Neural cell (in vitro differentiated cells): ENCODE results near the gene CBFA2T2. TPM values are rescaled to one million over a fixed set of nuclear protein-coding genes. Genes with fewer than 3 reads are reported as not detected.

Experiments
- H2AFZ ChIP-seq: fragments of 200-600, 300-800 bp; sonication (generic), shearing (Covaris generic); 2 replicates; pipeline ENCODE4 v1.6.0; 2014; ENCODE audit warnings: low read depth, mild to moderate bottlenecking, antibody characterized with exemption, low read length, moderate library complexity
- H3F3A ChIP-seq: fragments of 200-600 bp; shearing (Covaris generic); 2 replicates; pipeline ENCODE4 v1.6.1; 2016; ENCODE audit warnings: mild to moderate bottlenecking, moderate library complexity, mixed read lengths, antibody characterized with exemption, low read length; ENCODE audit not compliant: insufficient read depth, poor library complexity, severe bottlenecking
- H3K27ac ChIP-seq: fragments of 200-600, 300-800 bp; sonication (generic), shearing (Covaris generic); 2 replicates; pipeline ENCODE4 v1.5.1; 2014; ENCODE audit warnings: mild to moderate bottlenecking, low read length, moderate library complexity
- H3K27me3 ChIP-seq: fragments of 300-800, 200-600 bp; sonication (generic), shearing (Covaris generic); 2 replicates; pipeline ENCODE4 v1.6.0; 2014; ENCODE audit warnings: mild to moderate bottlenecking, low read depth, low read length, moderate library complexity; ENCODE audit not compliant: insufficient read depth
- H3K36me3 ChIP-seq: fragments of 300-800, 200-600 bp; sonication (generic), shearing (Covaris generic); 2 replicates; pipeline ENCODE4 v1.5.1; 2014; ENCODE audit warnings: mild to moderate bottlenecking, antibody characterized with exemption, low read length, moderate library complexity; ENCODE audit not compliant: insufficient read depth
- H3K4me2 ChIP-seq: fragments of 300-800, 200-600 bp; sonication (generic), shearing (Covaris generic); 2 replicates; pipeline ENCODE4 v1.6.0; 2014; ENCODE audit warnings: mild to moderate bottlenecking, low read length
- H3K4me3 ChIP-seq: fragments of 300-800, 200-600 bp; sonication (generic), shearing (Covaris generic); 2 replicates; pipeline ENCODE4 v1.5.1; 2014; ENCODE audit warnings: mild to moderate bottlenecking, low read length, moderate library complexity
- H3K79me2 ChIP-seq: fragments of 200-600 bp; shearing (Covaris generic); replicated peaks from 2 replicates; pipeline ENCODE4 v1.6.0; 2014; ENCODE audit warnings: mild to moderate bottlenecking, low read length, moderate library complexity; ENCODE audit not compliant: insufficient read depth
- H3K9ac ChIP-seq: fragments of 300-800, 200-600 bp; sonication (generic), shearing (Covaris generic); 2 replicates; pipeline ENCODE4 v1.6.1; 2016; ENCODE audit warnings: mild to moderate bottlenecking, low read length, mixed read lengths
- H3K9me2 ChIP-seq: fragments of 200-600 bp; shearing (Covaris generic); 2 replicates; pipeline ENCODE4 v1.6.1; 2016; ENCODE audit warnings: mild to moderate bottlenecking, low read length, mixed read lengths; ENCODE audit not compliant: insufficient read depth
- H3K9me3 ChIP-seq: fragments of 200-600, 300-800 bp; sonication (generic), shearing (Covaris generic); 2 replicates; pipeline ENCODE4 v1.6.1; 2016; ENCODE audit warnings: mild to moderate bottlenecking, mixed run types, low read length, moderate library complexity, mixed read lengths
- H4K20me1 ChIP-seq: fragments of 200-600 bp; shearing (Covaris generic); 2 replicates; pipeline ENCODE4 v1.6.1; 2016; ENCODE audit warnings: mild to moderate bottlenecking, mixed run types; ENCODE audit not compliant: insufficient read depth
- CTCF ChIP-seq: fragments of 450-650 bp; IDR thresholded peaks from 2 replicates; pipeline ENCODE4 v1.5.1; 2014; ENCODE audit warnings: antibody characterized with exemption, mild to moderate bottlenecking, moderate library complexity; ENCODE audit not compliant: poor library complexity, severe bottlenecking
- EP300 ChIP-seq: fragments of 450-650 bp; conservative IDR thresholded peaks from 2 replicates; pipeline ENCODE4 v1.6.1; 2014; ENCODE audit warnings: antibody characterized with exemption, mild to moderate bottlenecking, moderate library complexity; ENCODE audit not compliant: poor library complexity, severe bottlenecking
- EZH2 ChIP-seq: fragments of 200-600, 300-800 bp; shearing (Covaris generic), sonication (generic); IDR thresholded peaks from 2 replicates; pipeline ENCODE4 v1.6.1; 2014; ENCODE audit warnings: antibody characterized with exemption, low read length, borderline replicate concordance, mild to moderate bottlenecking; ENCODE audit not compliant: insufficient read depth, poor library complexity, severe bottlenecking
- MXI1 ChIP-seq: fragments of 450-650 bp; conservative IDR thresholded peaks from 2 replicates; pipeline ENCODE4 v1.6.1; 2014; ENCODE audit warnings: antibody characterized with exemption, mild to moderate bottlenecking; ENCODE audit not compliant: poor library complexity, severe bottlenecking
- POLR2AphosphoS5 ChIP-seq: IDR thresholded peaks from 2 replicates; pipeline ENCODE4 v1.6.1; 2012
- RAD21 ChIP-seq: fragments of 450-650 bp; conservative IDR thresholded peaks from 2 replicates; pipeline ENCODE4 v1.6.1; 2014; ENCODE audit warnings: antibody characterized with exemption, mild to moderate bottlenecking, moderate library complexity
- SMC3 ChIP-seq: fragments of 450-650 bp; conservative IDR thresholded peaks from 2 replicates; pipeline ENCODE4 v1.6.1; 2014; ENCODE audit warnings: antibody characterized with exemption, mild to moderate bottlenecking, moderate library complexity; ENCODE audit not compliant: poor library complexity
- polyA plus RNA-seq: library from polyadenylated mRNA; depleted of rRNA; stranded (reverse); fragments of >200 nt; gene quantifications from 2 replicates; pipeline ENCODE4 v1.2.3, GENCODE V29; 2014

The CBFA2T2 gene
- polyA plus RNA-seq, 1 donor from 2014 or later, result 15.9 TPM

- Histone ChIP-seq H3K27ac (no peak overlapping the region), H3K9me3 (no peaks in the 10 kb centered on the region), H3K9me2 (no peaks in the 10 kb centered on the region), H2AFZ (peak overlapping the region; percentile 9), H3K9ac (peak overlapping the region; percentile 66), H3K27me3 (peaks cover 4% of the 10 kb centered on the region), H3K79me2 (no peaks in the 10 kb centered on the region), H3K4me3 (peak overlapping the region; percentile 75), H4K20me1 (no peaks in the 10 kb centered on the region), H3K36me3 (no peaks in the 10 kb centered on the region), H3K4me2 (no peak overlapping the region), H3F3A (no peaks in the 10 kb centered on the region)
- TF ChIP-seq EZH2 (no peak), SMC3 (peak; percentile 23), MXI1 (peak; percentile 60), CTCF (no peak), POLR2AphosphoS5 (no peak), RAD21 (no peak), EP300 (no peak)
These were observed 46.8 kb upstream of the CBFA2T2 start for GRCh38 chr20:33443006-33443511.

GRCh38 chr20:33443512-33444239 is 46.2 kb upstream of the CBFA2T2 start, which contains the start of gene SNTA1:
SNTA1 (minus strand) TSS chr20:33443763; CDS start chr20:33443620, 143 bp downstream.
- no peaks in the 10 kb centered on the region for H3K9me2 ChIP-seq
- TF ChIP-seq EP300, result peak; percentile 12
- peak; percentile 5 for TF ChIP-seq CTCF
- TF ChIP-seq MXI1, result peak; percentile 38
- no peak for TF ChIP-seq RAD21
- H3K79me2 ChIP-seq, result no peaks in the 10 kb centered on the region
- H3F3A ChIP-seq, result no peaks in the 10 kb centered on the region
- H3K4me3 ChIP-seq, result peak within 1 kb of the TSS; percentile 75
- no peaks in the 10 kb centered on the region for H3K9me3 ChIP-seq
- peak within 1 kb of the TSS; percentile 66 for H3K9ac ChIP-seq
- H3K27ac ChIP-seq, result no peak within 1 kb of the TSS
- H4K20me1 ChIP-seq, result no peaks in the 10 kb centered on the region
- peak within 1 kb of the TSS; percentile 61 for H3K4me2 ChIP-seq
- H3K36me3 ChIP-seq, result no peaks in the 10 kb centered on the region
- peak within 1 kb of the TSS; percentile 40 for H2AFZ ChIP-seq
- H3K27me3 ChIP-seq, result peaks cover 4% of the 10 kb centered on the region
